OCI-LY3 (cell line): Measurements from ENCODE around the gene RPS10.

Experiments
- H2AFZ ChIP-seq: fragments of 200-600, 300-600 bp; shearing (Covaris generic); 2 replicates; pipeline ENCODE4 v1.6.0; 2014; ENCODE audit warnings: antibody characterized with exemption, low read depth, low read length
- H3K27ac ChIP-seq: fragments of 200-600, 300-600 bp; sonication (generic); 2 replicates; pipeline ENCODE4 v1.5.1; 2014; ENCODE audit warnings: mild to moderate bottlenecking, low read length, moderate library complexity, mixed read lengths
- H3K27me3 ChIP-seq: fragments of 200-600, 300-600 bp; sonication (generic); 2 replicates; pipeline ENCODE4 v1.6.1; 2014; ENCODE audit warnings: low read depth, low read length, mixed read lengths
- H3K36me3 ChIP-seq: fragments of 200-600, 300-600 bp; sonication (generic); replicated peaks from 2 replicates; pipeline ENCODE3; 2014; ENCODE audit warnings: low read depth, low read length, mixed read lengths
- H3K4me1 ChIP-seq: fragments of 300-600, 200-600 bp; sonication (generic); 2 replicates; pipeline ENCODE4 v1.6.1; 2014; ENCODE audit warnings: low read length, mixed read lengths
- H3K4me2 ChIP-seq: fragments of 200-600, 300-600 bp; sonication (generic); 2 replicates; pipeline ENCODE4 v1.6.1; 2014; ENCODE audit warnings: low read length, mixed read lengths
- H3K4me3 ChIP-seq: fragments of 300-600, 200-600 bp; sonication (generic); 2 replicates; pipeline ENCODE4 v1.5.1; 2014; ENCODE audit warnings: antibody characterized with exemption, mild to moderate bottlenecking, low read length, moderate library complexity
- H3K79me2 ChIP-seq: fragments of 300-600, 200-600 bp; shearing (Covaris generic); 2 replicates; pipeline ENCODE4 v1.6.1; 2014; ENCODE audit warnings: mild to moderate bottlenecking, low read length, mixed read lengths
- H3K9ac ChIP-seq: fragments of 300-600, 200-600 bp; shearing (Covaris generic); 2 replicates; pipeline ENCODE4 v1.6.0; 2014; ENCODE audit warnings: mild to moderate bottlenecking, low read length, moderate library complexity
- H3K9me3 ChIP-seq: fragments of 200-600, 300-600 bp; shearing (Covaris generic); 2 replicates; pipeline ENCODE4 v1.6.1; 2014; ENCODE audit warnings: low read length, mixed read lengths; ENCODE audit not compliant: insufficient read depth
- H4K20me1 ChIP-seq: fragments of 200-600, 300-600 bp; sonication (generic); 2 replicates; pipeline ENCODE4 v1.6.1; 2016; ENCODE audit warnings: low read length, mixed read lengths; ENCODE audit not compliant: insufficient read depth
- EZH2phosphoT487 ChIP-seq: fragments of 200-600 bp; shearing (Covaris generic); IDR thresholded peaks from 2 replicates; pipeline ENCODE4 v1.6.1; 2018; ENCODE audit warnings: antibody characterized with exemption, mixed run types, low read depth
- TF ChIP-seq, protein P1 (sequence below): fragments of 200-600, 300-600 bp; sonication (generic); IDR thresholded peaks from 2 replicates; pipeline ENCODE4 v1.5.1; 2014; ENCODE audit warnings: antibody characterized with exemption, low read length, low read depth

Gene RPS10

GRCh38 chr6:34383656-34384320 is 42.1 kb downstream of the RPS10 start:
- H4K20me1 ChIP-seq: peaks cover 14% of the 10 kb centered on the region; the same call in 1 of the 2 replicates
- H3K4me2 ChIP-seq: no peak overlapping the region
- H3K9me3 ChIP-seq: no peaks in the 10 kb centered on the region
- no peak overlapping the region for H2AFZ ChIP-seq
- H3K4me3 ChIP-seq: no peak overlapping the region
- H3K27me3 ChIP-seq: no peaks in the 10 kb centered on the region
- H3K4me1 ChIP-seq: no peaks in the 10 kb centered on the region
- H3K9ac ChIP-seq: no peak overlapping the region
- TF ChIP-seq EZH2phosphoT487: no peak
- TF ChIP-seq, protein P1, sequence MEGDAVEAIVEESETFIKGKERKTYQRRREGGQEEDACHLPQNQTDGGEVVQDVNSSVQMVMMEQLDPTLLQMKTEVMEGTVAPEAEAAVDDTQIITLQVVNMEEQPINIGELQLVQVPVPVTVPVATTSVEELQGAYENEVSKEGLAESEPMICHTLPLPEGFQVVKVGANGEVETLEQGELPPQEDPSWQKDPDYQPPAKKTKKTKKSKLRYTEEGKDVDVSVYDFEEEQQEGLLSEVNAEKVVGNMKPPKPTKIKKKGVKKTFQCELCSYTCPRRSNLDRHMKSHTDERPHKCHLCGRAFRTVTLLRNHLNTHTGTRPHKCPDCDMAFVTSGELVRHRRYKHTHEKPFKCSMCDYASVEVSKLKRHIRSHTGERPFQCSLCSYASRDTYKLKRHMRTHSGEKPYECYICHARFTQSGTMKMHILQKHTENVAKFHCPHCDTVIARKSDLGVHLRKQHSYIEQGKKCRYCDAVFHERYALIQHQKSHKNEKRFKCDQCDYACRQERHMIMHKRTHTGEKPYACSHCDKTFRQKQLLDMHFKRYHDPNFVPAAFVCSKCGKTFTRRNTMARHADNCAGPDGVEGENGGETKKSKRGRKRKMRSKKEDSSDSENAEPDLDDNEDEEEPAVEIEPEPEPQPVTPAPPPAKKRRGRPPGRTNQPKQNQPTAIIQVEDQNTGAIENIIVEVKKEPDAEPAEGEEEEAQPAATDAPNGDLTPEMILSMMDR: no peak
- no peaks in the 10 kb centered on the region for H3K36me3 ChIP-seq
- H3K27ac ChIP-seq: no peak overlapping the region
- H3K79me2 ChIP-seq: peaks cover 65% of the 10 kb centered on the region

DNA sequence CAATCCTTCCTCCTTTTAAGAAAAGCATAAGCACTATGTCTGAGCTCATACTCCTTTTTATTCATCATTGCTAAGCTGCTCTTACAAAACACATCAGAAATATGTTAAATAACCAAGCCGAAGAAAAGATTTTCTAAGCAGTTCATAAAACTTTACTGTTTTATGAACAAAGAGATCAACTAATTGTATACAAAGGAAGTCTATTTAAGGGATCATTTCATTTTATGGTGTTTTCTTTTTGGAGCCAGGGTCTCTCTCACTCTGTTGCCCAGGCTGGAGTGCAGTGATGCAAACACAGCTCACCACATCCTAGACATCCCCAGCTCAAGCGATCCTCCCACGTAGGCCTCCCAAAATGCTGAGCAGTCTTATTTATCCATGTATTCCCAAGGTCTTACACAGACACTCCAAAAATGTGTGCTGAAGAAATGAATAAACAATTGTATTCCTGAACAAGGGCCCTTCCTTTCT is 42.7 kb downstream of the RPS10 start:
- TF ChIP-seq EZH2phosphoT487: no peak
- TF ChIP-seq, protein P1: no peak
- no peaks in the 10 kb centered on the region for H3K9me3 ChIP-seq
- H2AFZ ChIP-seq: no peak overlapping the region
- H3K27me3 ChIP-seq: no peaks in the 10 kb centered on the region
- H3K27ac ChIP-seq: no peak overlapping the region
- H3K36me3 ChIP-seq: no peaks in the 10 kb centered on the region
- no peak overlapping the region for H3K4me3 ChIP-seq
- H4K20me1 ChIP-seq: peaks cover 17% of the 10 kb centered on the region; the same call in 1 of the 2 replicates
- no peak overlapping the region for H3K9ac ChIP-seq
- H3K4me2 ChIP-seq: no peak overlapping the region
- peaks cover 65% of the 10 kb centered on the region for H3K79me2 ChIP-seq
- H3K4me1 ChIP-seq: no peaks in the 10 kb centered on the region

DNA sequence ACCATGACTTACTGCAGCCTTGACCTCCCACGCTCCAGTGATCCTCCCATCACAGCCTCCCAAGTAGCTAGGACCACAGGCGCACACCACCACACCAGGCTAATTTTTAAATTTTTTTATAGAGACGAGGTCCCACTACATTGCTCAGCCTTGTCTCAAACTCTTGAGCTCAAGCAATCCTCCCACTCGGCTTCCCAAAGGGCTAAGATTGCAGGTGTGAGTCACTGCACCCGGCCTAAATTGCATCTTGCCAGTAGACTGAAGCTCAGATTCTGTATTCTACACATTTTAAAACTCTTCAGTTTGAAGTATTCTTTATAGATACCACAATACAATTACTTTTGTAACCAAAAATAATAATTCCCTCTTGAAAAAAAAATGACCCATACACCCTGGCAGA is 44.8 kb downstream of the RPS10 start:
- H3K4me1 ChIP-seq: no peaks in the 10 kb centered on the region
- no peak overlapping the region for H3K27ac ChIP-seq
- no peaks in the 10 kb centered on the region for H3K36me3 ChIP-seq
- no peaks in the 10 kb centered on the region for H3K9me3 ChIP-seq
- H3K79me2 ChIP-seq: peaks cover 67% of the 10 kb centered on the region
- H3K27me3 ChIP-seq: no peaks in the 10 kb centered on the region
- peaks cover 12% of the 10 kb centered on the region; the same call in 1 of the 2 replicates for H4K20me1 ChIP-seq
- TF ChIP-seq EZH2phosphoT487: no peak
- TF ChIP-seq, protein P1: no peak
- H3K9ac ChIP-seq: no peak overlapping the region
- no peak overlapping the region for H3K4me2 ChIP-seq
- no peak overlapping the region for H3K4me3 ChIP-seq
- H2AFZ ChIP-seq: no peak overlapping the region

DNA sequence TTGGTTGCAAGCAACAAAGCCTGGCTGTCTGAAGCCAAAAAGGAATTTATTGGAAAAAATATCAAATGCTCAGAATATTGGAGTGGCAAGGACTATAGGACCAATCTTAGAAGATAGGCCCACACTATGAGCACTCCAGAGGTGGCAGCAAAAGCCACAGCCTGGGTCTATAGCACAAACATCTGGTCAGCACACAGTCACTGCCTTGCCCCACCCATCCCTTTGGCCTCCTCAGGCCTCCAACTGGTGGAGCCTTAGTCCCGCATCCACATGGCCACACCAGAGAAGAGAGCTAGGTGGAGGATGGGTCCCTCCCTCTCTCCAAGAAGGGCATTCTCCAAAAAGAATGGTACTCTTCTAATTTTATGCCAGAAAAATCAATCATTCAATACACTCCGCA is 47.4 kb downstream of the RPS10 start:
- Histone ChIP-seq H3K4me1 (peaks cover 9% of the 10 kb centered on the region), H3K27ac (no peak overlapping the region), H3K9ac (no peak overlapping the region), H3K9me3 (no peaks in the 10 kb centered on the region), H4K20me1 (peaks cover 11% of the 10 kb centered on the region; the same call in 1 of the 2 replicates), H3K4me3 (no peak overlapping the region), H3K36me3 (no peaks in the 10 kb centered on the region), H2AFZ (no peak overlapping the region), H3K4me2 (no peak overlapping the region), H3K27me3 (no peaks in the 10 kb centered on the region), H3K79me2 (peaks cover 69% of the 10 kb centered on the region)
- TF ChIP-seq, protein P1: no peak
- no peak for TF ChIP-seq EZH2phosphoT487
